Stimulated activated CD8-positive, alpha-beta memory T cell treated with anti-CD3 and anti-CD28 coated beads, Interleukin-2, amount 100 ng/mL, for 48 hours (primary cell): Measurements from ENCODE around the gene GALNT7.
"Not testable (repeated sequence)": the region's sequence is repeated elsewhere in the genome, so short reads cannot be mapped to it uniquely, and the experiment has no call there.

ENCODE experiments used
- DNase-seq, 2 donors: peaks; one replicate each; pipeline ENCODE4 v3.0.0-alpha.2; 2020; ENCODE audit warnings: low read depth in 2 of 2

The GALNT7 gene

DNA sequence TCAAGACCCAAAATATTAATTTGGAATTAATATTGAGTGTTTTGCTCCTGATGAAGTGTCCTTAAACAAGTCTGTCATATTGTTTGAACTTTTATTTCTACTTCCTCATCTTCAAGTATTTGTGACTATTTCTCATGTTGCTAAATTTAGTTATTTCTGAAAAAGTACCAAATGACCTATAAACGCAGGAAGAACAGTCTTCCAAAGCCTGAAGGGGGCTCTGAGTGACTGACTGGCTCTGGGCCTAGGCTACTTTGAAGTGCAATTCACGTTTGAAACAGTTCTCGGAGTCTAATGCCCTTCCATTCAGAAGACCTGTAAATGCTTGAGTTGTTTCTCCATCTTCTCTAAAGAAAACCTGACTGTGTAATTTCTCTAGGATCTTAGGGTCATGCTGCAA is 26.5 kb downstream of the GALNT7 start:
- DNase-seq = no peak

DNA sequence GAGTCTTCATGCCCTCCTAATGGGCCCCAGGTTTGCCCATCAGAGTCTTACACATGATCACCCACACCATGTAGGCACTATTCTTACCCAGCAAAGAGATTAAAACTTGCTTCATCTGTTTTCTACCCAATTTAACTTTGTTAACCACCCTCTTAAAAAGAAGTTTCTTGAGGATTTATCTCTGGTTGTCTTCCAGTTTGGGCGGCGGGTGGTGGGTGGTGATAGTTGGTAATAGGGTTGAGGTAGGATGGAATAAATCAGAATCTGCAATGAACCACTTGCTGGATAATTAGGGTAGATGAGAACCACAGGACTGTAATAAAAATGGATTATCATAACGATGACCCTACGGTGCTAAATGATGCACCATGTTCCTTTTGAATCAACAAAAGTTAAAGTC is 30.9 kb downstream of the GALNT7 start:
- DNase-seq = no peak

DNA sequence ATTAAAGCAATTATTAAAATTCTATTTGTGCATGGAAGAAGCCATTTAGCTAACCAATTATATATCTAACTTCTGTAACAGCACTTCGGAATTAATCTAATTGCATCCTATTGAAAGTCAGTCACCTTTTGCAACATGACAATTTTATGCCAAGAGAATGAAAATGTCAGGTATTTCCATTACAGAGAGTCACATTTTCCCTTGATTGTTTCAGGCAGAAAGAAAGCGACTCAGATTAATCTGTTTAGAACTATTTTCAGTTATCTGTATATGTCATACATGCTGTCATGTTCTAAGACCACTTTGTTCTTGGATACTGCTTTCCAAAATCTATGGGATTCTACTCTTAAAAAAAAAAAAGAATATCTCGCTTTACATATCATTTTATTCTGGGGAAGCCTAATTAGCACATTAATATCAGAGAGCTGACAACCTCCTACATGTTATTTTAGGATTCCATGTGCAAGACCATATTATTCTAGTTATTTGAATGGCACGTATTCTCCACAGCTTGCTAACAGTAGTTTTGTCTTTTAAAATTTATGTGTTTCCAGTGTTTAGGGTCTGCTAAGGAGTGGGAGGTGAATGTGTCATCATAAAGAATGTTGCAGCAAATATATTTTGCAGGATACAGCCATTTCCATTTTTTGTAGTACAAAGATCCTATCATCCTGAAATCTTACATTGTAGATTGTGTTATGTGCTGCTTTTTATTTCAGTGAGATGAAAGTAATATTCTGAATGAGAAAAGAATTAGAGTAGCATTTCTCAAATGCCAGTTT is 31.7 kb downstream of the GALNT7 start:
- DNase-seq = no peak

DNA sequence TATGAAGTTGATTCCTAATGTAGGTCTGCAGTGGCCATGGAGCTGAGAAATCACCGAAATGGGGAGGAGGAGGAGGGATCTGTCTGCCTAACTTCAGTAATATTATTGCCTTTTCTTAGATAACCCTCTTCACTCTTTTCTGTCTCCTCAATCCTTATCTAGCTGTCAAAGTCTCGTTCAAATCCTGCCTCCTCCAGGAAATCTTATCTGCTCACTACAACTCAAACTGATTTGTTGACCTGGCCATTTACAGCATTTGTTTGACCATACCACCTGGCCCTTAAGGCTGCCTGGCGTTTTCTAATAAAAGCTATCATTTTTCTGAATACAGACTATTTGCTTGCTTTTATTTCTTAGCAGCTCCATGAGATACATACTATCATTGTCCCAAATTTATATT is 33.8 kb downstream of the GALNT7 start:
- DNase-seq = no peak

DNA sequence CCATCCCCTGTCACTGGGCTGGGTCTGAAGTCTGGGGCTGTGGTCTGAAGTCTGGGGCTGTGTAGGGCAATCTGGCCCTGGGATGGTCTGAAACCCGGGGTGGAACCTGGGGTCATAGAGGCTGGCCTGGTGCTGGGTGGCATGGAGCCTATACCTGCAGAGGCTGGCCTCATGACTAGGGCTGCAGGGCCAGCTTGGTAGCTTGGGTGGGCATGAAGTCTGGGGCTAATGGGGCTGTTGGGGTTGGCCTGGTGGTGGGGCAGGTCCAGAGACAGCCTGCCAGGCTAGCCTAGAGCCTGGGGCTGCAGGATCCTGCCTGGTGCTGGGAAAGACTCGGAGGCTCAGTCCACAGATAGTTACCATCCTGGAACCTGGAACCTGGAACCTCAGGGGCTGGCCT is 37.0 kb downstream of the GALNT7 start:
- DNase-seq = no peak

DNA sequence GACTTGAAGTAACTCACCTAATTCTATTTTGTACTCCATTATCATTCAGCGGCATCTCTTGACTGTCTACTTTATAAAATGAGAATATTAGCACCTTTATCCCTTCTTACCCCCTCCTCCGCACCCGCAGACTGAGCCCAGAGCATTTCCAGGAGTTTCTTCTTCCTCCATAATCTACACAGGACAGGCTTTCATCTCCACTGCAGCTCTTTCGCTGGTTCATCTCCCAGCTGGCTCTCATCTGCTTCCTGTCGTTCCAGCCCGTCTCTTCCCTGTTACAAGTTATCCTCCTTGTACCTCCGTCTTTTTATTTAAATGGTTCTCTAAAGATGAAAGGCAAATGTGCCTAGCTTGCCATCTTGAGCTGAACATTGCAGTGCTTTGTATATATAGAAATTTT is 39.8 kb downstream of the GALNT7 start:
- no peak for DNase-seq

DNA sequence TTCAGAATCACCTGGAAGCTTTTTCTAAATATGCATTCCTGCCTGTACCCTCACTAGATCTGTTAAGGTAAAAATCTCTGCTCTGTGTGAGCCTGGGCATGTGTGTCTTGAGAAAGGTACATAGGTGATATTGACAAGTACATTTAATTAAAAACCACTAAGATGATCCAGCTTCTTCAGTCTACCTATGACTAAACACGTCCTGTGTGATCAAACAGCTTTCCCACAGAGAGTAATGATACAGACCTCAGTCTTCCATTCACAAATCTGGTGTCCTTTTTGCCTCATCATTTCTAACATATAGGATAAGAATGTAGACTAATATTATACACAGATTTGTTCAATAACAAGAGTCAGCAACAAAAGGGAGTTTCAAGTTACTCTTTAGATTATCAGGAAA is 42.6 kb downstream of the GALNT7 start:
- DNase-seq = no peak

DNA sequence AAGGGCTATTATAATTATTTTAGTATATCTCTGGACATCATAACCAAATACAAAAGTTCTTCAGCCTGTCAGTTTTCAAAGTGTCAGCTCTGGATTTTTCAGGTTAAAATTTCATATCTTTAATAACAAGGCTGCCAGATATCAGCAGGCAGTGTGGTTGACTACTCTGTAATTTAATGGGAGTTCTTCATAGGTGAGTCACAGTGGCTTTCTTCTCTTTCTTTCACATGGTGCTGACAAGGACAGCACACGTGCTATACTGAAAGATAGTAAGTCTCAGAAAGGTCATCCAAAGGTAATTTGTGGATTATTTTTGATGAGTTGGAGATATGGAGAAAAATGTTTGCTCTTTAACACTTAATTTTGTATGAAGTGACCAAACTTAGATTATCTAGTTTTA is 43.2 kb downstream of the GALNT7 start:
- no peak for DNase-seq

DNA sequence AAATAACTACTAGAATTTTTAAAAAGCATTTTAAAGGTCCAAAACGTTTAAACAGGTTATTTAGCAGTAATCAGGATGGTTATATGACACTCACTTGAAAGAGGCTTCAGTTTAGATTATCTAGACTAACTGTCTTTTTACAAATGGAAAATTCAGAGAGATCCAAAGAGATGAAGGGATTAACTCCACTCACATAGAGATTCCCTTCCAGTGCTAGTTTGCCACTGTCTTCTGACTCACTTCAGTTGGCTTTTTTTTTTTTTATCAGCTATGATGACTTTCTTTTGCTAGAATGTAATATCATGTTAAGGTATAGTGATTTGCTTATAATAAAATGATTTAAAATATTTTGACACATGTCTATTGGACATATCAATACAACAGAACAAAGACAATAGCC is 43.8 kb downstream of the GALNT7 start:
- no peak for DNase-seq

DNA sequence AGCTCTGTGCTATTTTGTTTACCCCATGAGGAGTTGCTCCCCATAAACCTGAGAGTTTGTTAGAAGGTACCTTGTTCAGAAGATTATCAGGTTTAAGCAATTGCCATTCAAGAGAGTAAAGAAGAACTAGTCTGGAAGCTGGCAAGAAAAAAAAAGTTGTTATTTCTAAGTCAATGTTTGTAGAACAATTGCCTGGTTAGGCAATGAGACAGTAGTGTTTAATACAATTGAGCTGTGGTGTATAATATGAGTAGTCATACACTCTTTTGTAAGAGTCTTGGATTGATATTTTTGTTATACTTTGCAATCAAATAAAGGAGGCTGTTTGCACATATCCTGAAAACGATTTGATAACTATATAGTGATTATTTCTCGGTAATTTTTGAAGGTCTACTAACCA is 44.7 kb downstream of the GALNT7 start:
- no peak for DNase-seq

DNA sequence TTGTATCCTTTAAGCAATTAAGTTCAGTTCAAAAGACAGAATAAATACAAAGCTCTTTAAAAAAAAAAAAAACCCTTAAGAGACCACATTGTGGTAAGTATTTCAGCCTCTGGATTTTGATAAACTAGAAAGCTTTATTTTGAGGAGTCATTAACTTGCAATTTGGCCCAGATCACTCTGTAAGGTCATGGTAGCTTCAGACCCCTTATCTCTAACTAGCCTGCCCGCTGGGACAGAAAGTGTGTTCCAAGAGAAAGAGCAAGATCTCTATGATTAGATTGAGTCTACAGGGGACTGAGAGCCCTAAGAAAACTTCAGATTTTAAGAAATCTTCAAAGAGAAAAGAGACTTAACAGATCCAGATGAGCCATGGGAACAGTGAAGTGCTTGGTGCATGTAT is 45.6 kb downstream of the GALNT7 start:
- no peak for DNase-seq

DNA sequence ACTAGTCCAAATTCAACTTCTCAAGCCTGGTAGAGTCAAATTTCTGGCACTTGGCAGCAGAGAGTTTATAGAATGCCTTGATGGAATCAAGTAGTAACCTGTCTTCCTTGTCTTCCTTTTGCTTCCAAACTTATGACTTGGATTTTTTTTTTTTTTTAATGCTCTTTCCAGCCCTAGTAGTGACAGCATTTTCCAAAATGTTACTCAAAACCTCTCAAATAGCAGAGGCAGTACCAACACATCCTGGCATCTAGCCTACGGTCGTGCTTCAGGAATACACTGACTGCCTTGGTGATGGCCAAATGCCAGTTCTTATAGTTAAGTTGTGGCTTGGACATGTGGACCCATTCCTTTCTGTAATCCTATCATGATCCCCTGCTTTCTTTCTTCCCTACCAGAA is 46.0 kb downstream of the GALNT7 start:
- DNase-seq = no peak

DNA sequence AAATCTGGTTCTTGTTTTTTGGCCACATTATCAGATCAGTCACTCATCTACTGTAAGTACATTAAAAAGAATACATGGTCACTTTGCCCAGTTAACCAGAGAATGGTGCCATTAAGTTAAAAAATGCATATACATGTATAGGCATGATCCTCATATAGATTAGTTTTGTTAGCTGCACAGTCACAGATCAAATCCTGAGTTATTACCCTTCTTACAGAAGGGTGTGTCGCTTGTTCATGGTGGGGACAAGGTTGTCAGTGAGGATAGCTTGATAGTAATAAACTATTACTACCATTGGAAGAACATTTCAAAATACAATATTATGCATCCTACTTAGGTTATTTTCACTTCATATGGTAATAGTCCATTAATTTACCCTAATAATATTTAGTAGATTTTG is 48.5 kb downstream of the GALNT7 start:
- DNase-seq = no peak

DNA sequence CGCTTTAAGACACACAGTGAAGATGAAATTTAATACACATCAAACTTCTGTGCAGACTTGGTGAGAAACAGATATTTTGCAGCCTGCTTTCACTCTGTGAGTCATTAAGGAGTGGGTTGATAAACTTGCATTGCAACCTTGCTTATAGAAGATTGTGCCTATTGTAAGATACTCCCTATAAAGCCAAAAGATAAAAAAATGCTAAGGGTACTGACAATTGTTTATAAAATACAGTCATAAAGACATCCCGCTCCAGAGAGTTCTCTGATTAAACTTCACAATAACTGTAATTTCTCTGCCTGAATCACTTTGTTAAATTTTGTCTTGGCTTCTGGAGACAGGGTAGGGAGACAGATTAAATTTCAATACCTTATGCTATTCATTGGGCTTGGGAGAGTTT is 49.1 kb downstream of the GALNT7 start:
- no peak for DNase-seq

DNA sequence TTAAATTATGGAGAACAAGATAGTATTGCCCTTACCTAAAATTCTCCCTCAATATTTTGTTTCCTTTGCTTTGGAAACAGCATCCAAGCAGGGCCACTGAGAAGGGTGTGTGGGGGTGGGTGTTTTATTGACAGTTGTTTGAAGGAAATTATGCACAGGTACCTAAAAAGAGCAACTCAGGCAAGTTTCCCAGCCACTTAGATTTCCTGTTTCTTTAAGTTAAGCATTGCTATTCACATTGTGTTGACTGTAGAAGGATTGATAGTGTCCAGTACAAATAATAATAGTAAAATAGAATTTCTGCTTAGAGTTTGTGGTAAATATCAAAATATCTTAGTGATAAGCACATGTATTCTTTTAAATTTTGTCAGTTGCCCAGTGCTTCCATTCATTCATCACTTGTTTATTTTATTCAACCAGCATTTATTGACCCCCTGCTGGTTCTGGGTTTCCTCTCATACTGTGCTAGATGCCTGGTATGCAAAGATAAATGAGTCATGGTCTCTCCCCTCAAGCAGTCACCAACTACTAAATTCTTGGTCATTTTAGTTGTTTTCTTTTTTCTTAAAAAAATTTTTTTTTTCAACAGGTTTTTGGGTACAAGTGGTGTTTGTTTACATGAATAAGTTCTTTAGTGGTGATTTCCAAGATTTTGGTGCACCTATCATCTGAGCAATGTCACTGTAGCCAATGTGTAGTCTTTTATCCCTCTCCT is 50.0 kb downstream of the GALNT7 start:
- no peak for DNase-seq

DNA sequence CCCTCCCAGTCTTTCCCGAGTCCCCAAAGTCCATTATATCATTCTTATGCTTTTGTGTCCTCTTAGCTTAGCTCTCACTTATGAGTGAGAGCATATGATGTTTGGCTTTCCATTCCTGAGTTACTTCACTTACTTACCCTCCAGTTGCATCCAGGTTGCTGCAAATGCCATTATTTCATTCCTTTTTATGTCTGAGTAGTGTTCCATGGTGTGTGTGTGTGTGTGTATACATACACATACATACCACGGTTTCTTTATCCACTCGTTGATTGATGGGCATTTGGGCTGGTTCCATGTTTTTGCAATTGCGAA is 50.5 kb downstream of the GALNT7 start:
- DNase-seq = not testable (repeated sequence)

DNA sequence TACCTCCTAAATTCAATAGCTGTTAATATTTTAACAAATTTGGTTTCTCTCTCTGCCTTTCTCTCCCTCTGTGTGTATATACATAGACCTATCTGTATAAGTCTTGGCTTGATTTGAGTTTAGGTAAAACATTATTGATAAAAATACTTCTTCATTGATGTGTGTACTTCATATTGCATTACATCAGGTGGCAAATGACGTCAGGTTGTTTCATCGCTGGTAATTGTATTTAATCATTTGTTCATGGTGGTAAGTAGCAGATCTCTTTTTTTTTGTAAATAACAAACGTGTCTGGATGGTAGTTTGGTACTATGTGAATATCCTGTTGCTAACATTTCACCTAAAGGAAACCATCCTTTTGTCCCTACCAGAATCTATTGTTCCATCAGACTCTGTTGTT is 55.1 kb downstream of the GALNT7 start:
- no peak for DNase-seq

DNA sequence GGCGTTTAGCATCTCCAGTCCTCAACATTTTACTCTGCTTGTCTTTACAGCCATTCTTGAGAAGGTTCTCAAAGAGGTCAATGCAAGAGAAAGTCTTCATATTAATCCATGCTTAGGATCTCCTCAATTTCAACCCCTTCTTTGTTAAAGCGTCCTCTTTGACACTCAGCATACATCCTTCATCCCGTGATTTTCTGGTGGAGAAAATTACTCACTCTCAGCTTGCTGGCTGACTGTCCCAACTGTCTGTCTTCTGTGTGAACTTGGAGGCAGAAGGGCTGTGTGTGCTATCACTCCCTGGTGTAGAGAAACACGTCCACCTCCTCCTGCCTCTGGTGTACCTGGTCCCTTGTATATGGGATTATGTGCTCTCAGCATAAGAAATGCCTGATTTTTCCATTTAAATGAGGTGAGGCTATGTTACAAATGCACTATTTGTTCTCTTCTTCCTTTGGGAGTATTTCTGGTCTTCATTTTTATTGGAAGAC is 57.8 kb downstream of the GALNT7 start:
- DNase-seq = no peak

DNA sequence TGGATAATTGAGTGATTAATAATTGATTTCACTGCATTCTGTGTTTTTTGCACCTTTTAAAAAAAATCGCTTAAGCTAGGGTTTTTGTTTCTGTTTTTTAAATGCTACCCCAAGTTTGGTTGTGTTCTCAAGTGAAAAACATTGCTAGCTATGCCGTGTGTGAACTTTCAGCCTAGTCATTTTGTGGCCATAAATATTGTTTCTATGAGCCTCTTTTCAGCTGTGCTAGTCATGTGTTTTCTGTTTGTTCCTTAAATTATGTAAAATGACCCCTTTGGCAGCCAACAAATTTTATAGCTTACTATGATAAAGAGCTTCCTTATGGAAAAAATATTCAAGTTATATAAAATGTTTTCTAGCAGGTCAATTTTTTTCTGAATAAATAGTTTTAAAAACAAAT is 59.1 kb downstream of the GALNT7 start:
- DNase-seq = no peak

DNA sequence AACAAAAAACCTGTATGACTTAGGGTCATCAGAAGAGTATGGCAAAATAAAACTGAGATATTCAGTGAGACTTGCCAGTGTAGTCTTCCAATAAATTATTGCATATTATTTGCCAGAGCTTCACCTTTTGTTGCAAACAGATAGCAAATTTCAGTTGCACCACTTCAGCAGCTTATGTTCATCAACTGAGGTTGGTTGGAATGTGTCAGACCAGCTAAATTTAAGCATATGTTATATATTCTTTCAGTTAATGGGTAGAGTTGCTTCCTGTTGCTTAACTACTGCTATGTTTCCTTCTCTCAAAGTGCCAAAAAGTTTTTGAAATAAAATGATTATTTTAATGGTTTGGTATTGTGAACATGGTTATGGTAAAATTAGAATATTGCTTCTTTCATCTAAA is 61.5 kb downstream of the GALNT7 start:
- DNase-seq = no peak

DNA sequence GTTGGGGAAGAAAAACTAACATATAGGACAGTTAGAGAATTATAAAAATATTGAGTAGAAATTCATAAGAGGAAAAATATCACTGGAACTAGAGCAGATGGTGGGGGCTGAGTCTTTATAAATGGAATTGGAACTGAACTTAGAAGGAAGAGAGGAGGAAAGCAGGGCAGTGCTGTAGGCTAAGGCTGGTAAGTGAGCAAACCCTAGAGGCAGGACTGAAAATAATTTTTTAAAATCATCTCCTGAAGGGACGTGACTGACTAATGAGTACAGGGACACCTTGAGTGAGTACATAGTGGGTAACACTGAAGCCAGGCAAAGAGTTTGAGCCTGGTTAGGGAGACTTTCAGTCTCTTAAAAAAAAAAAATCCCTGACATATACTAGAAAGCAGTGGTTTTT is 63.3 kb downstream of the GALNT7 start:
- no peak for DNase-seq

DNA sequence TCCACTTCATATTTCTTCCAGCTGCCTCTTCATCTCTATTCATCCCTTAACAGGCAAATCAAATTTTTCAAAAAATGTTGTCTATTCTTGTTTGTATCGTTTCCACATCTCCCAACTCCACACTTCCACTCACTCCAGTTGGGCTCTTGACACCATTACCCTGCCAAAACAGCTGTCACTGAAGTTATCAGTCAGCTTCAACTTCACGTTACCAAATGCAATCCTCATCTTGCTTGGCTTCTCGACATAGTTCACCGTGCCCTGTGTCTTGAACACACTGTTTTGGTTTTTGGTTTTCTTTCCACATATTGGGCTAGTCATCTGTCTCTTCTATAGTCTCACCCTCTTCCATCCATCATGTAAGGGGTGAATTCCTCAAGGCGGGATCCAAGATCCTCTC is 65.2 kb downstream of the GALNT7 start:
- DNase-seq = no peak

DNA sequence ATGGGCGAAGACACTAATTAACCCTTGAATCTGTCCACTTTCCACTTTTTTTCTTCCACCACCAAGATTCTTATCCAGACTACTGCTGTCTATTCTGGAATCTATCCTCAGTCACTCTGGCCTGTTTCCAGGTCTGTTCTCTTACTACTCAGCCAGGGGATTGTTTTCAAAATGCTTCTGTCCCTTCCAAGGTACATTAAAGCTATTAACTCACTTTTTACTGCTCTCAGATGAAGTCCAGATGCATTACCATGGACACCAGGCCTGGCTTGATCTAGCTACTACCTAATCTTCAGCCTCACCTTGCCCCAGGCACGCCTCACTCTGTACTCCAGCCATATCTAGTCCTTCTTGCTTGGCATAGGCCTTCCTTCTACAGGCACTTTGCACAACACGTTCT is 66.4 kb downstream of the GALNT7 start:
- DNase-seq = no peak

DNA sequence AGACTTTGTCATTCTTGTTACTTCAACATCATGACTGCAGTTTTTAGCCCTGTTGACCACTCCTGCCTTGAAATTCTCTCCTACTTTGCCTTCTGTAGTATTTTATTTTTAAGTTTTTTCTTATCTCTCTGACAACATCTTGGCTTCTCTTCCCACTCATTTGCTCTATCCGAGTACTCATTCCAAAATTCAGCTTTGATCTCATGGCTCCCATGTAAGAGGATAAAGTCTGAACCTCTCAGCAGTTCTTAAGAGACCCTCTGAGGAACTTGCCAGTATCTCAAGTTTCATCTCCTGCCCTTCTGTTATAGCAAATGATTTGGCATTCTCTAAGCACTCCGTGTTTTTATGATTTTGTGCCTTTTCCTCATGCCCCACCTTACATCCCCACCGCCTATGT is 67.7 kb downstream of the GALNT7 start:
- no peak for DNase-seq
